GM18511 (cell line): Measurements from ENCODE around the gene SNHG17.
"Not testable (repeated sequence)": the region's sequence is repeated elsewhere in the genome, so short reads cannot be mapped to it uniquely, and the experiment has no call there.

Experiments
- ATAC-seq: cut with Tn5 transposase; IDR thresholded peaks from one replicate; pipeline ENCODE4 v1.9.1; 2021; ENCODE audit warnings: mild to moderate bottlenecking, moderate library complexity; ENCODE audit not compliant: unreplicated experiment

Gene SNHG17

DNA sequence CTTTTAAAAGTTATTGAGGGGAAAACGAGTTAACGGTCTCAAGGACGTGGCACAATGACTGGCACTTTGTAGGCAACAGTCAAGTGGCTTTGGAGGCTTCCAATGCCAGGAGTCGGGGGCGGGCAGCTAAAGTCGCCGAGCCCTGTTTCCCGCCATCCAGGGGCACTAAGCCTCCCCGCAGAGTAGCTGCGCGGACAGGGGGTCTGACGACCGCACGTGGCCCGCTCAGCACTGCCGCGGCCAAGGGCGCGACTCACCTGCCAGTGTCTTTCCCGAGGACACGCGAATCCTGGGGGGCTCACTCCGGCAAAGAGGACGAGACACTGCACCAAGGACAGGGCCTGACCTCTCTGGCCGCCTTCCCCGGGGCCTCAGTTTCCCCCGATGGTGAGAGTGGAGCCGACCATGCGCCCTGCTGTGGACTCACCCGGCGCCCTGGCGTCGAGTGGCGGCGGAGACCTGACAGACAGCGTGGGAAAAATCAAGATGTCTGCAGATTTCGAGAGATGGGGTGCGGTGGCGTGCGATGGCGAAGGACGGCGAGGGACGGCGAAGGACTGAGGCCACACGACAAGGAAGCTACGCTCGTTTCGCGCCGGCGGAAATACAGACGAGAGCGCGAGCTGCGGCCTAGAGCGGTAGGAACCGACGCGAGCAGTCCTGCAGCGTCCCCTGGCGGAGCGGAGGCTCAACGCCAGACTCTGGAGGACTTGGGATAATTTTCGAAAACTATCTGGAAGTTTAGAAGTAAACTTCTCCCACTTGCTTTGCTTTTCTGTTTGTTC is at the start of gene SNHG17:
Gene SNHG17, minus strand, starts transcription at position 559 of the 785 bp plus-strand sequence.
- peak; percentile 71 for ATAC-seq

DNA sequence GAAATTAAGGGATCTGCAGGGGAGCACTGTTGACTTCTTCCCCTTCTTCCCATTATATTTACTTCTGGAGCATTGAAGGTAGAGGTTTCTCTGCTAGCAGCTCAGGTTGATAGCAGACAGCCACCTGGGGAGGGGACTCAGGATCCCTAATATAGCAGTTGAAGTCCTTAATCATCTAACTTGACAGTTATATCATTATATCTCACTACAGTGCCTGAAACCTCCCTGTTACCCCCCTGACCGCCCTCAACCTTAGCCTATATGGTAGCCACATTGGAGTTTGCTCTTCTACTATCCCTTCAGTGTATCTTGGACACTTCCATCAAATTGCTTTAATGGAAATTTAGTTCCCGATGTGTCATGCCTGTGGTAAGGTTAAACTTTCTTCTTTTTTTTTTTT is 44.5 kb upstream of the SNHG17 start:
- no peak for ATAC-seq

DNA sequence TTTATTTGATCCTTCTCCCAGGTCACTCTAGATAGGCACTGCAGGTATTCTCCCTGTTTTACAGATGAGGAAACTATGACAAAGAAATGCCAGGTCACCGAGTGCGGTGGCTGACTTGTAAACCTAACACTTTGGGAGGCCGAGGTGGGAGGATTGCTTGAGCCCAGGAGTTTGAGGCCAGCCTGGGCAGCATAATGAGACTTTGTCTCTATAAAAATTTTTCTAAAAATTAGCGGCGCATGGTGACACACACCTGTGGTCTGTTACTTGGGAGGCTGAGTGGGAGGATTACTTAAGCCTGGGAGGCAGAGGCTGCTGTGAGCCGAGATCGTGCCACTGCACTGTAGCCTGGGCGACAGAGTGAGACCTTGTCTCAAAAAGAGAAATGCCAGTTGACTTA is 42.6 kb upstream of the SNHG17 start:
- no peak for ATAC-seq

DNA sequence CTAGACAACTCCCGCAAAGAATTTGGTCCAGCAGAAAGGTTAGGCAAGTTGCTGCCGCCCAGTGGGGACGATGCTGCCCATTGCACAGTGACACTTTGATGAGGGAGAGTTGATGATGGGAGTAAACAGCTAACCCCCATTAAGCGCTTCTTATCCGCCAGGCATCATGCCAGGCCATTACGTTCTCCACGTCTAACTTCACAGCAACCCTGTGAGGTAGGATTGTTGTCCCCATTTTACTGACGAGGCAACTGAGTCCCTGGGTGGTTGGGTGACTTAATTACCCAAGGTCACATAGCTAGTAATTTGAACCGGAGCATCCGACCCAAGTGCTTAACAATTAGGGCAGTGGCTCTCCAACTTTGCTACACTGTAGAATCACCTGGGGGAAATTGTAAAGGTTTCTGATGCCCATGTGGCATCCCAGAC is 38.3 kb upstream of the SNHG17 start:
- peak; percentile 2 for ATAC-seq

DNA sequence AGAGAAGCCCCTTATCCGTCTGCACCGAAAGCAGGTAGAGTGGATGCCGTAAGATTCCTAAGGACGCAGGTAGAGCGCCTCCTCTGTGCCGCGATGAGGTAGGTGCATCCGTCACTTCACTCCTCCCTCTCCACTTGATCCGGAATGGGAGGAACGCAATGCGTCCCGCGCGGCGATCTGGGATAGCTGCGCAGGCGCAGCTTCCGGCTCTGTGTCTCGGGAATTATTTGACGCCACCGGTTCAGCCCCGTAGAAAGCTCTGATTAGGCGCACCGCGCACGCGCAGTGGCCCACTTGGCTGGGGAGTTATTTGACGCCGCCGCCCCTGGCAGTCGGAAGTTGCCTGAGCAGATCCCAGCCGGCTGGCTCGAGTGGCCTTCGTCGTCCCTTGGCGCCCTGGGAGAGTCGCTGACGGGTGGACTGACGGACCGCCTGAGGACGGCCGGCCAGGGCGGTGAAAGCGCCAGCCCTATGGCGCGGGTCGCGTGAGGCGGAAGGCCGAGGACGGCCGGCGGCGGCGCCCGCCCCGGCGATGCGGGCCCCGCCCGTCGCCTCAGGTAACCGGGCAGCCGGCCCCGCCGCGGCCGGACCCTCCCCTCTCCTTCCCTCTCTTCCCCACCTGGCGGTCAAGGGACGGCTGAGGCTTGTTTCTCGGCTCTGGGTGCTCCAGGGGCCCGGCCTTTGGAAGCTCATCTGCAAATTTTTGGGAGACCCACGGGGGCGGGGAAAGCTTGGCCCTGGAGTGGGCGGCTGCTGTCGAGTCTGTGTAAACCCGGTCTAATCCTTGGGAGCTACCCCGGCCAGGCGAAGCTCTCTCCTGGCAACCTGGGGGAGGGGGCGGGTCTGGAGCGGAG is 37.6 kb upstream of the SNHG17 start, which contains the start of gene RALGAPB:
Gene RALGAPB, plus strand, starts transcription at position 331 of the 854 bp plus-strand sequence. CDS start 15,590 bp downstream, outside the sequence.
- peak; percentile 92 for ATAC-seq

DNA sequence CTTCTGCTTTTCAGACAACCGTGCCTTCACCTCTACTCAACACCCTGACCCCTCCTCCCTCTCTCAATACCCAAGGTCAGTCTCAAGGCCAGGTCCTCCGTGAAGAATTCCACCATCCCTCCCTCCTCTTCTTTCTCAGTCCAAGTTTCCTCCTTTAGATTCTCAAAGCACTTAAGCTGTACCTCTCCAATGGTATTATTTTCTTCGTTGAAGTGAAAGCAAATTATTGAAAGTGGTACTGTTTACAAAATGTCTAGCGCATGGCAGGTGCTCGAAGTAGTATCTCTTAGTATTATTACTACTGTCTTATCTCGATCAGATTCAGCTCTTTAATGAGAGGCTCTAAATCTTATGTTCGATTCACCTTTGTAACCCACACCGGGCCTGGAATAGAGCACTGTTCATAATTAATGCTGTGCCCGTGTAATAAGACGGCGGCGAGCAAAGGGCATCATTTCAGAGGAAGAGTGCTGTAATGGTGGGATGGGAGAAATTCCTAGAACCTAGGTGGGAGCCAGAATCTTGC is 36.9 kb upstream of the SNHG17 start:
- ATAC-seq, result no peak

DNA sequence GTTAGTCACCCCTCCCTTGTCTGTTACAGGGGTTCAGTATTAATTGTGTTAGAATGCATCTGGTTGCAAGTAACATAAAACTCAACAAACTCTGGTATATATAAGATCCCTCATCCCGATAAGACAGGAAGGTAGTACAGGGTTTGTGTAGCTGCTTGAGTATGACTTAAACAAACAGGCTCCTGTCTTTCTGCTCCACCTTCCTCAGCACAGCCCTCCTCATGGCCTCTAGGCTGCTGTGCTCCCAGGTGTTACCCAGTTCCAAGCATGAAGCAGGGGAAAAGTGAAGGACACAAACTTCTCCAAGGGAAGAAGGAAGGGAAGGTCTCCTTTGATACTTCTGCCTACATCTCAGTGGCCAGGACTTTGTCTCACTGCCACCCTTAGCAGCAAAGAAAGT is 36.1 kb upstream of the SNHG17 start:
- ATAC-seq, result no peak

DNA sequence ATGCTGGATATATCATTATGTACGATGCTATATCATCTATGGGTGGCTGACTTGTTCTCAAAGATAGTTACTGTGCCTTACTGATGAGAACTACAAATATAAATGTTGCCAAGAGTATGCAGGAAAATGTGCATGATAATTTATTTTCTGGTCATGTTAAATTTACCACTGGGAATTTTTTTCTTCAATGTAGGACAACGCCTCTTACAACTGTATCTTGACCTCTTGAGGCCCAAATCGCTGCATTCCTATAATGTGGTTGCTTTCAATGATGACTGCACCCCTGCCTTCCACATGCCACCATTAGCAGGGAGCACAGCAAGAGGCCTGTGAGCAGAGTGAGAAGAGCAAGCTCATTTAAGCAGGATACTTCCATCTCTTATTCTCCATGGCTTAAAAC is 31.9 kb upstream of the SNHG17 start:
- no peak for ATAC-seq

DNA sequence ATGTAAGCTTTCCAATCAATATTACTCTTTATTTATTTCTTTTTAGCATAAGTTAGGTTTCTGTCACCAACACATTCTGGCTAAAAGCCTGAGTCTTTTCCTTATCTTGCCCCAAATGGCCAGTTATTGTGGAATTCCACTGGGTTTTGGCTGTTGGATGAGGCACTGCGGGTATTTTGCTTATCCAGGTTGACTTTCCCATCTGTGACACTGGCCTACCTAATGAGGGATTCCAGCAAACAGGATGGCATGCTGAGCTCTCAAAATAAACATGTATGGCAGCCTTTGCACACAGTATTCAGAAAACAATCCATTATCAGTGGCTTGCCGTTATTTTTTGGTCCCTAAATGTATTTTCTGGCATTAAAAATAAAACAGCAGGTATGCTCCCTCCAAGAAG is 31.0 kb upstream of the SNHG17 start:
- ATAC-seq, result no peak

DNA sequence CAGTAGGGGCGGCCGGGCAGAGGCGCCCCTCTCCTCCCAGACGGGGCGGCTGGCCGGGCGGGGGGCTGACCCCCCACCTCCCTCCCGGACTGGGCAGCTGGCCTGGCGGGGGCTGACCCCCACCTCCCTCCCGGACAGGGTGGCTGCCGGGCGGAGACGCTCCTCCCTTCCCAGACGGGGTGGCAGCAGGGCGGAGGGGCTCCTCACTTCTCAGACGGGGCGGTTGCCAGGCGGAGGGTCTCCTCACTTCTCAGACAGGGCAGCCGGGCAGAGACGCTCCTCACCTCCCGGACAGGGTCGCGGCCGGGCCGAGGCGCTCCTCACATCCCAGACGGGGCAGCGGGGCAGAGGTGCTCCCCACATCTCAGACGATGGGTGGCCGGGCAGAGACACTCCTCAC is 26.4 kb upstream of the SNHG17 start:
- ATAC-seq, result not testable (repeated sequence)

DNA sequence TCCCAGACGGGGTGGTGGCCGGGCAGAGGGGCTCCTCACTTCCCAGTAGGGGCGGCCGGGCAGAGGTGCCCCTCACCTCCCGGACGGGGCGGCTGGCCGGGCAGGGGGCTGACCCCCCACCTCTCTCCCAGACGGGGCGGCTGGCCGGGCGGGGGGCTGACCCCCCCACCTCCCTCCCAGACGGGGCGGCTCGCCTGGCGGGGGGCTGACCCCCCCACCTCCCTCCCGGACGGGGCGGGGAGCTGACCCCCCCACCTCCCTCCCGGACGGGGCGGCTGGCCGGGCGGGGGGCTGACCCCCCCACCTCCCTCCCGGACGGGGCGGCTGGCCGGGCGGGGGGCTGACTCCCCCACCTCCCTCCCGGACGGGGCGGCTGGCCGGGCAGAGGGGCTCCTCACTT is 26.0 kb upstream of the SNHG17 start:
- ATAC-seq, result not testable (repeated sequence)

DNA sequence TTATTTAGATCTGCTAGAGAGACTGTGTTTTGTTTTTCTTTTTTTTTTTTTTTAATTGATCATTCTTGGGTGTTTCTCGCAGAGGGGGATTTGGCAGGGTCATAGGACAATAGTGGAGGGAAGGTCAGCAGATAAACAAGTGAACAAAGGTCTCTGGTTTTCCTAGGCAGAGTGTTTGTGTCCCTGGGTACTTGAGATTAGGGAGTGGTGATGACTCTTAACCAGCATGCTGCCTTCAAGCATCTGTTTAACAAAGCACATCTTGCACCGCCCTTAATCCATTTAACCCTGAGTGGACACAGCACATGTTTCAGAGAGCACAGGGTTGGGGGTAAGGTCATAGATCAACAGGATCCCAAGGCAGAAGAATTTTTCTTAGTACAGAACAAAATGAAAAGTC is 25.5 kb upstream of the SNHG17 start:
- ATAC-seq, result not testable (repeated sequence)

DNA sequence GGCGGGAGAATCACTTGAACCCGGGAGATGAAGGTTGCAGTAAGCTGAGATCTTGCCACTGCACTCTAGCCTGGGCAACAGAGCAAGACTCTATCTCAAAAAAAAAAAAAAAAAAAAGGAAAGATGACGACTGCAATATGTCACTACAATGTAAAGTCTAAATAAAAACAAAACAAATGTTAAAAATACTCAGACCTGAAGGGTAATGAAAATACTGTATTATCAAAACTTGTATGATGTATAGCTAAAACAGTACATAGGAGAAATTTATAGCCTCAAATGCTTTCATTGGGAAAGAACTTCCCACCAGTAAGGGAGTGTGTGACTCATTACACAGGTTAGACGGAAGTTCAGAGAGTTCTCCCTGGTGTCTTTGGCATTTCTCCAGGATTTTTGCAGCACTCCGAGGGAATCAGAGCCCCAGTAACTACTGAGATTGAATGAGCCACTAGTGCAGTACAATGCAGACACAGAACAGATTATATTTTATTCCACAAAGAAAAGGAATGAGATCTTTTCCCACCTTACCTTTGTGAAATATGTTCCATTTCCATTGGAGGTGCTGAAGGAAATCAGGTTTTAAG is 25.0 kb upstream of the SNHG17 start:
- ATAC-seq, result no peak

DNA sequence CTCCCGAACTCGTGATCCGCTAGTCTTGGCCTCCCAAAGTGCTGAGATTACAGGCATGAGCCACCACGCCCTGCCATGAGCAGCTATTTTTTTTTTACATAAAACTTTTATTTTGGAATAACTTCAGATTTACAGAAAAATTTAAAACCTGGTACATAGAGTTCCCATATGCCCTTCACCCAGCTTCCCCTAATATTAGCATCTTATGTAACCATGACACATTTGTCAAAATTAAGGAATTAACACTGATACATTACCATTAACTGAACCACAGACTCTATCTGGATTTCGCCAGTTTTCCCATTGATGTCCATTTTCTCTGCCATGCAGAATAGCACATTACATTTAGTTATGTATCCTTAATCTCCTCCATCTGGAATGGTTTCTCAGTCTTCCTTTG is 23.2 kb upstream of the SNHG17 start:
- ATAC-seq, result no peak

DNA sequence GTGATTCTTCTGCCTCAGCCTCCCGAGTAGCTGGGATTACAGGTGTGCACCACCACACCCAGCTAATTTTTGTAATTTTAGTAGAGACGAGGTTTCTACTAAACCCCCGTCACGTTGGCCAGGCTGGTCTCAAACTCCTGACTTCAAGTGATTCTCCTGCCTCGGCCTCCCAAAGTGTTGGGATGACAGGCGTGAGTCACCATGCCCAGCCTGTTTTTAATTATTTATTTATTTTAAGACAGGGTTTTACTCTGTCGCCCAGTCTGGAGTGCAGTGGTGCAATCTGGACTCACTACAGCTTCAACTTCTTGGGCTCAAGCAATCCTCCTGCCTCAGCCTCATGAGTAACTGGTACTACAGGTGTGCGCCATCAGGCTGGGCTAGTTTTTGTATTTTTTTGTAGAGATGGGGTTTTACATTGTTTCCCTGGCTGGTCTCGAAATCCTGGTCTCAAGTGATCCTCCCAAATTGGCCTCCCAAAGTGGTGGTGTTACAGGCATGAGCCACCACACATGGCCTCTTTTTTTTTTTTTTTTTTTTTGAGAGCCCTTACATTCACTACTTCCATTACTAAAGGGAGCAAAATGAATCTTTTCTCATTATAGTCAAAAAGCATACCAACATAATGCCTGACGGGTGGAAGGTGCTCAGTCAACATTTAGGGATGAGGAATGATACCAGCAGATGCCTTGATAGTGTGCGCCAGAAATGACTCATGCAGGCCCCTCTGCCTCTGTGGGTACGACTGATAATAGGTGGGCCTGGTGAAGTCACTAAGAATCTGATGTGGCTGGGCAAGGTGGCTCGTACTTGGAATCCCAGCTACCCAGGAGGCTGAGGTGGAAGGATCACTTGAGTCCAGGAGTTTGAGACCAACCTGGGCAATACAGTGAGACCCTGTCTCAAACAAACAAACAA is 19.7 kb upstream of the SNHG17 start:
- no peak for ATAC-seq

DNA sequence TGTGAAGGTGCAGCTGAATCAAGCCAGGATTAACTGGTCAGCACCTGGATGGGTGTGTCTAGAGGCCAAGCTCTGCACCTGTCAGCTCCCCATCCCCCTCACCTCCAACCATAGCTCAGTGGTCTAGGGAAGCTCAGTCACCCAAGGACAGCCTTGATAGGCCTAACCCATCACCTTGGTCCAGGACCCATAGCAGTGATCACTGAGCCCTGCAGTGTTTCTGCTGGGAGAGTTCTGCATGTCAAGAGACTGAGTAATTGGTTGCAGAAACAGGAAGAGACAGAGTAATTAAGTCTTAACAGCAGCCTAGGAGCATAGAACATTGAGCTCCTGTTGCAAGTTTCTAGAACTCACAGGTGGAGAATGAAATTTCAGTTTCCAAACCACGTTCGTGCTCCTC is 18.8 kb upstream of the SNHG17 start:
- peak; percentile 85 for ATAC-seq

DNA sequence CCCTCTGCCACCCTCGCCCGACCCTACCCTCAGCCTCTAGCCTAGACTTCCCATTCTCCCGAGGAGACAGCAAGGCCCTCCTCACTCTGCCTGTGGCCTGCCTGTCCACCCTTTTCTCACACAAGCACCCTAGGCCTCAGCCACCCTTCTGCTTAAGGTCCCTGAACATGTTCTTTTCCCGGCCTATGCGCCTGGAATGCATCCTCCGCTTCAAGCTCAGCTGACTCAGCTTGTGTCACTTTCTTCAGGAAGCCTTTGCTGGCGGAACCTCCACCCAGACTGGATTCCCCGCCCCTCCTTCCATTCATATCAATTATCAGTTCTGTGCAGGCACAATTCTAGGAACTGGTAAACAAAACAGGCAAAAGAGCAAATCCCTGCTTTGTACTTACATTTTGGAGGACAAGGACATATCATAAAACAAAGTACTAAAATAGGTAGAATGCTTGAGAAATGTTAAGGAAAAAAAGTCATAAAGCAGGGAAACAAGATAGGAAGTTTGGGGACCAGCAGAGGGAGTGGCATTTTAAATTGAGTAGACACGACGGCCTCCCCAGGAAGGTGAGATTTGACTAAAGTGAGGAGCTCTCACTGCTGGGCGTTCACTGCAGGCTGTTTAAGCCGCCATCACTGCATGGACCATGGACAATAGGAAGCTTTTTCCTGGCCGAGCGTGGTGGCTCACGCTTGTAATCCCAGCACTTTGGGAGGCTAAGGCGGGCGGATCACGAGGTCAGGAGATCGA is 17.9 kb upstream of the SNHG17 start:
- no peak for ATAC-seq

DNA sequence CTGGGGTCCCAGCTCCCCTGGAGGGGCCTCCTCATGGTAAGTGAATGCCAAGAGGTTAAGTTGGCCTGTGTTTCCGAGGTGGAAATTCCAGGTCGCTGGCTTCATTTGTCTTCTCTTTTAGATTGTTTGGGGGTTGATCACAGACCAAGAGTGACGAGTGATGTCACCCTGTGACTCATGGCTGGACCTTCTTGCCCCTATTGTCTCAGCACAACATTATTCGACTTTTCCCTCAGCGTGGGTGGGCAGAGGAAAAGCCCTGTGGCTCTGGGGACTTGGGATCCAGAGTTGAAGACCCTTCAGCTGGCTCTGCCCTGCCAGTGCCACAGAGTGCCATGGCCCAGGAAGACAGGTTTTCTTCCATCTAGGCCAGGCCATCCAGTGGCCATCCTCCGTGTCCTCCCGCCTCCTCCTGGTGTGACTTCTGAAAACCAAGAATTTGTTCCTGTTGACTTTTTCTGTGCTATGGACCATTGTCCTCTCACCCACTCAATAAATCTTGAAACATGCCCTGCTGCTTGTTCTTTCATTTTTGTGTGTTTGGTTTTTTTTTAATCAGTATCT is 15.4 kb upstream of the SNHG17 start:
- no peak for ATAC-seq

DNA sequence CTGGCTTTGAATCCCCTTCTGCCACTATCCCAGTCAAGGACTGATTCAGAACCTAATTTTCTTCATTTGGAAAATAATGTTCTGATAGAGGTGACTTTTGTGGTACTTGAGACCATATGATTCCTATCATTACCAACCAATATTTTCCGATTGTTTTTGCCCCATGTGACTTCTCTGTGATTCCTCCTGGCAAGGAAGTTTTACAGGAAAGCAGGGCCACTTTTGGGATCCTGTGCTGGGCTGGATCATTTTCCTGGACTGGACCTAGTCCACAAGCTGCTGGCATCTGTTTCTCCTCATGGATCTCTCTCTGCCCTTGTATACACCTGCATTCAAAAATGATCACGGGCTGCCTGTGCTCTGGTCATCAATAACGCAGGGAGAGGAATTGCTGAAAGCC is 13.9 kb upstream of the SNHG17 start:
- ATAC-seq, result no peak
